ENCODE measurements around the gene DCTN4. TPM values are rescaled to one million over a fixed set of nuclear protein-coding genes. Genes with fewer than 3 reads are reported as not detected.

The DCTN4 gene
- total RNA-seq, 1 experiment from 2014 or later: 67.6 TPM

DNA sequence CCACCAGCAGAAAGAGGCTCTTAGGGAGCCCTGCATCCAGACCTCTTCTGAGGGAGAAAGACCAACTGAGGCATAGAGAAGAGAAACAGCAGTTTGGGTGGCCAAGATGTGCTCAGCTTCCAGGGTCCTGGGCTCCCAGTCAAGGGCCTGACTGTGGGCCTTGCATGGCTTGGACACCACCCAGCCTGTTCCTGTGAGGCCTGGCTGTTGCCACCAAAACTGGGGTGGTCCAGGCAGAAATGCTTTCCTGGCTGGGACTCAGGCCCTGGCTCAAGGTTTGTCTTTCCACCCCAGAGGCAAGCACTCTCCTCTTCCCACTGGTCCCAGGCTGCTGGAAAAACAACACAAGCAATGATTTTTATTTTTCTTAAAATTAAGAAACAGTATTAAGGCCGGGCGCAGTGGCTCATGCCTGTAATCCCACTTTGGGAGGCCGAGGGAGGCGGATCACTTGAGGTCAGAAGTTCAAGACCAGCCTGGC lies 84.4 kb downstream of the DCTN4 start:
- CTCF ChIA-PET: no interaction called here
- TF ChIP-seq, protein P1, sequence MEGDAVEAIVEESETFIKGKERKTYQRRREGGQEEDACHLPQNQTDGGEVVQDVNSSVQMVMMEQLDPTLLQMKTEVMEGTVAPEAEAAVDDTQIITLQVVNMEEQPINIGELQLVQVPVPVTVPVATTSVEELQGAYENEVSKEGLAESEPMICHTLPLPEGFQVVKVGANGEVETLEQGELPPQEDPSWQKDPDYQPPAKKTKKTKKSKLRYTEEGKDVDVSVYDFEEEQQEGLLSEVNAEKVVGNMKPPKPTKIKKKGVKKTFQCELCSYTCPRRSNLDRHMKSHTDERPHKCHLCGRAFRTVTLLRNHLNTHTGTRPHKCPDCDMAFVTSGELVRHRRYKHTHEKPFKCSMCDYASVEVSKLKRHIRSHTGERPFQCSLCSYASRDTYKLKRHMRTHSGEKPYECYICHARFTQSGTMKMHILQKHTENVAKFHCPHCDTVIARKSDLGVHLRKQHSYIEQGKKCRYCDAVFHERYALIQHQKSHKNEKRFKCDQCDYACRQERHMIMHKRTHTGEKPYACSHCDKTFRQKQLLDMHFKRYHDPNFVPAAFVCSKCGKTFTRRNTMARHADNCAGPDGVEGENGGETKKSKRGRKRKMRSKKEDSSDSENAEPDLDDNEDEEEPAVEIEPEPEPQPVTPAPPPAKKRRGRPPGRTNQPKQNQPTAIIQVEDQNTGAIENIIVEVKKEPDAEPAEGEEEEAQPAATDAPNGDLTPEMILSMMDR (conservative IDR thresholded peaks at IDR 0.05; ENCODE audit: low read depth, low read length): no peak
- no peak for TF ChIP-seq EZH2 (IDR thresholded peaks at IDR 0.05; ENCODE audit: borderline replicate concordance, low read depth, low read length, poor library complexity, severe bottlenecking)
- peaks cover 12% of the 10 kb centered on the region for H3K4me1 ChIP-seq (ENCODE audit: insufficient read depth, low read length, poor library complexity, severe bottlenecking)
- POLR2A ChIA-PET (ENCODE audit: low non-redundant PET): no interaction called here
- H3K4me3 ChIP-seq (ENCODE audit: low read depth, low read length, poor library complexity, severe bottlenecking): no peak overlapping the region
- no peaks in the 10 kb centered on the region for H3K36me3 ChIP-seq (ENCODE audit: insufficient read depth, low read length, poor library complexity, severe bottlenecking)
- DNase-seq (ENCODE audit: low spot score): no peak
- H3K27ac ChIP-seq (ENCODE audit: low read depth, low read length, poor library complexity, severe bottlenecking): no peak overlapping the region
- BruUV-seq (replicated peaks): no TSS peak
- intact Hi-C loops (cut with micrococcal nuclease; ENCODE audit: unreplicated experiment): loop anchor here (10.0 kb wide), 1 partner anchor 170 kb away; the partner anchor contains the start of gene IRGM
- no peaks in the 10 kb centered on the region for H3K27me3 ChIP-seq (replicated peaks; ENCODE audit: insufficient read depth, low read depth, low read length, poor library complexity)
- no peaks in the 10 kb centered on the region for H3K9me3 ChIP-seq (ENCODE audit: low read depth, low read length, poor library complexity, severe bottlenecking)

DNA sequence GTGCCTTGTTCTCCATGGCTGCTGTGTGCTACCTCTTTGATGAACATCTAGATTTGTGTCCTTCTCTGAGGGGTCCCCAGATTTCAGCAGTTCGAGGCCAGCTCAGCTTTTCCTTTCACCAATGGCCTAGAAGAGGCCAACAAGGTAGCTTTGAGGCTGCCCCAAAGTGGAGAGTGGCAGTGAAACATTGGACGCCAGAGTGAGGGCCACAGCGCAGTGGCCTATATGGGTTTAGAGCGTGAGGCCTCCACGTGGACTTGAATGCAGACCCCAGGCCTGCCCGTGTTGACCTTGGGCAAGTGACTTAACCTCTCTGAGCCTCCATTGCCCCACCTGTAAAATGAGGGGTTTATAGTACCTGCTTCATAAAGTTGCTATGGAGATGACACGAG lies 85.9 kb downstream of the DCTN4 start:
- no peaks in the 10 kb centered on the region for H3K36me3 ChIP-seq (ENCODE audit: insufficient read depth, low read length, poor library complexity, severe bottlenecking)
- CTCF ChIA-PET: no interaction called here
- POLR2A ChIA-PET (ENCODE audit: low non-redundant PET): no interaction called here
- H3K4me3 ChIP-seq (ENCODE audit: low read depth, low read length, poor library complexity, severe bottlenecking): peak overlapping the region; percentile 64
- H3K27ac ChIP-seq (ENCODE audit: low read depth, low read length, poor library complexity, severe bottlenecking): no peak overlapping the region
- no peaks in the 10 kb centered on the region for H3K9me3 ChIP-seq (ENCODE audit: low read depth, low read length, poor library complexity, severe bottlenecking)
- peaks cover 12% of the 10 kb centered on the region for H3K4me1 ChIP-seq (ENCODE audit: insufficient read depth, low read length, poor library complexity, severe bottlenecking)
- DNase-seq (ENCODE audit: low spot score): no peak
- TF ChIP-seq EZH2 (IDR thresholded peaks at IDR 0.05; ENCODE audit: borderline replicate concordance, low read depth, low read length, poor library complexity, severe bottlenecking): no peak
- TF ChIP-seq, protein P1 (conservative IDR thresholded peaks at IDR 0.05; ENCODE audit: low read depth, low read length): no peak
- H3K27me3 ChIP-seq (replicated peaks; ENCODE audit: insufficient read depth, low read depth, low read length, poor library complexity): no peaks in the 10 kb centered on the region
- intact Hi-C loops (cut with micrococcal nuclease; ENCODE audit: unreplicated experiment): loop anchor here (10.0 kb wide), 1 partner anchor 172 kb away; the partner anchor contains the start of gene IRGM
- BruUV-seq (replicated peaks): no TSS peak

DNA sequence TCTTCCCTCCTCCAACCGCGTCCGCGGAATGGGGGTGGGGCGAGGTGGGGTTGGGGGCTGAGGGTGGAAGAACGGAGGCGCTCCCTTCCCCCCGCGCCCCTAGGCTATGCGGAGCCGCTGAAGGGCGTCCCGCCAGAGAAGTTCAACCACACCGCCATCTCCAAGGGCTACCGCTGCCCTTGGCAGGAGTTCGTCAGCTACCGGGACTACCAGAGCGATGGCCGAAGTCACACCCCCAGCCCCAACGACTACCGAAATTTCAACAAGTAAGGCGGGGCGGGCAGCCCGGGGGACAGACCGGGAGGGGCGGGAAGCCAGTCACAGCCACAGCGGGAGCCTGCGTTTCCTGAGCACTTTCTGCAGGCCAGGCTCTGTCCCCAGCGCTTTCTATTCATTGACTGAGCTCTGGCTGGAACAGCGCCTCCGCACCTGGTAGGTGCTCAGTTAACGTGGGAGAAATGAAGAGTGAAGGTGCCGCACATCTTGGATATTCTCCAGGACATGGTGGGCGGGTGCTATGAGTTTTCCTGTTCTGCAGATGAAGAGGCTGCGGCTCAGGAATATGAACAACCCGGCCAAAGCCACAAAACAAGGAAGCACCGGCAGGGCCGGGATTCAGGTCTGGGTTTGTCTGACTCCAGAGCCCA lies 86.5 kb downstream of the DCTN4 start:
- POLR2A ChIA-PET (ENCODE audit: low non-redundant PET): no interaction called here
- H3K4me1 ChIP-seq (ENCODE audit: insufficient read depth, low read length, poor library complexity, severe bottlenecking): peaks cover 12% of the 10 kb centered on the region
- TF ChIP-seq, protein P1 (conservative IDR thresholded peaks at IDR 0.05; ENCODE audit: low read depth, low read length): no peak
- TF ChIP-seq EZH2 (IDR thresholded peaks at IDR 0.05; ENCODE audit: borderline replicate concordance, low read depth, low read length, poor library complexity, severe bottlenecking): no peak
- CTCF ChIA-PET: no interaction called here
- peak overlapping the region; percentile 66 for H3K27ac ChIP-seq (ENCODE audit: low read depth, low read length, poor library complexity, severe bottlenecking)
- DNase-seq (ENCODE audit: low spot score): peak; percentile 52
- no peaks in the 10 kb centered on the region for H3K27me3 ChIP-seq (replicated peaks; ENCODE audit: insufficient read depth, low read depth, low read length, poor library complexity)
- BruUV-seq (replicated peaks): no TSS peak
- intact Hi-C loops (cut with micrococcal nuclease; ENCODE audit: unreplicated experiment): loop anchor here (10.0 kb wide), 1 partner anchor 172 kb away; the partner anchor contains the start of gene IRGM
- peak overlapping the region; percentile 64 for H3K4me3 ChIP-seq (ENCODE audit: low read depth, low read length, poor library complexity, severe bottlenecking)
- H3K9me3 ChIP-seq (ENCODE audit: low read depth, low read length, poor library complexity, severe bottlenecking): no peaks in the 10 kb centered on the region
- H3K36me3 ChIP-seq (ENCODE audit: insufficient read depth, low read length, poor library complexity, severe bottlenecking): no peaks in the 10 kb centered on the region

Measured in A673 (cell line).